CD4-positive, alpha-beta T cell treated with Interleukin-21 for 1 hour (primary cell): ENCODE data around the gene SF3A1.

Experiments used
- DNase-seq: peaks from one replicate; pipeline ENCODE4 v3.0.0-alpha.2; 2020

SF3A1 gene

DNA sequence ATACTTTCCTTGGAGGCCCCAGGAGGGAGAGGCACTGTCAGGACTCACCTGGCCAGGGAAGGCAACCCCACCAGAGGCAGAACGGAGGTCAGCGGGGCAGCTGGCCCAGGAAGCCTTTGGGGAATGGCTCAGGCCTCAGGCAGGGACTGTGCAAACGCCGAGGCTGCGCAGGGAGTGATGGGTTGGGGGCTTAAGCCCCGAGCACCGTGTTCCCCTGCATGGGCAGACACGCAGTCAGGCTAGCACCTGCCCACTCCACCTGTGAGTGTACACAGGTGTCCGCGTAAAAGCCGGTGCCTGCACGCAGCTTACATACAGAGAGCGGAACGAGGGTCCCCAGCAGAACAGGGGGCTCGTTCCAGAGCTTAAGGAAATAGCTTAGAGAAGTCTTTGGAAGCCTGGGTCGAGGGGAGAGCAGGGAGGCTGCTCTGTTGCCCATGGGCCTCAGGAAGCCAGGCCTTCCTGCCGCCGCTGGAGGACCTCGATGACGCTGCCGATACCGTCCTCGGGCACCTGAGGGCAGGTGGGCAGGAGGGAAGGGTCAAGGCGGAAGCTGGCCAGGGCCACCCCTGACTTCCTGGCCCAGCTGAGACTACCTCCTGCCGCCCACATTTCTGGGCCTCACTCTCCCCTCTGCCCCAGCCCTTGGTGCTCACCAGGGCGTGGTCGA, 71.4 kb downstream of the SF3A1 start:
- no peak for DNase-seq

GRCh38 chr22:30284666-30285065, 72.0 kb downstream of the SF3A1 start:
- no peak for DNase-seq

GRCh38 chr22:30284172-30284571, 72.5 kb downstream of the SF3A1 start:
- DNase-seq = no peak

GRCh38 chr22:30283342-30283741, 73.4 kb downstream of the SF3A1 start:
- DNase-seq = no peak

DNA sequence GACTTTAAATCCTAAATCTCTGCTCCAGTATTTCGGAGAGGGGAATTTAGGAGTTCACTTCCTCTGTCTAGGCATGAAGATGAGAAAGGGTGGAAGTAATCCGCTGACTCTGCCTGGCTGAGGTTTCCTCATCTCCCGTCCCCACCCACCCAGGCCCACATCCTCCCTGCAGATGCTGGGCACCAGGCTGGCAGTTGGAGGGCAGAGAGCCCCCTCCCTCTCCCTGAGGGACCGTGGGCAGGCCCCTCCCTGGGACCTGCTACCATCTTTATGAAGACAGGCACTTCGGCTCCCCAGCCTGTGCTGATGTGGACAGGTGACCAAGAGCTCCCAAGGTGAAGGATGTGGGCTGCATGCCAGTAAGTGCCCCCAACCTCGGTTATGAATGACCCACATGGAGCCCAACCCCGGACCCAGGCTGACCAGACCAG, 74.1 kb downstream of the SF3A1 start:
- no peak for DNase-seq
